Testis (tissue), 3 donors: Measurements from ENCODE around the gene CLPSL2. TPM values are rescaled to one million over a fixed set of nuclear protein-coding genes. Genes with fewer than 3 reads are reported as not detected.

ENCODE experiments used
- DNase-seq: peaks from one replicate; pipeline ENCODE4 v3.0.0-alpha.2; 2019
- H3K27ac ChIP-seq, 2 donors: fragments of 200-600 bp; sonication (generic); one replicate each; pipeline ENCODE4 v1.5.1; 2019
- H3K27me3 ChIP-seq: fragments of 200-600 bp; sonication (generic); one replicate; pipeline ENCODE4 v1.5.1; 2019
- H3K36me3 ChIP-seq: fragments of 200-600 bp; sonication (generic); one replicate; pipeline ENCODE4 v1.5.1; 2017; ENCODE audit warnings: low read depth; ENCODE audit errors: missing control alignments
- H3K4me1 ChIP-seq: fragments of 200-600 bp; sonication (generic); one replicate; pipeline ENCODE4 v1.5.1; 2019
- H3K4me3 ChIP-seq, 2 donors: fragments of 200-600 bp; sonication (generic); one replicate each; pipeline ENCODE4 v1.5.1; 2017 to 2019
- H3K9me3 ChIP-seq: fragments of 200-600 bp; sonication (generic); one replicate; pipeline ENCODE4 v1.5.1; 2017
- POLR2A ChIP-seq: fragments of 450-650 bp; IDR thresholded peaks from one replicate; pipeline ENCODE4 v1.6.1; 2017; ENCODE audit warnings: antibody characterized with exemption, mild to moderate bottlenecking, moderate library complexity
- WGBS, 2 donors: methylation state at CpG; one replicate each; pipeline ENCODE4 v1.1.5; 2018; 5-methylcytosine and 5-hydroxymethylcytosine counted together
- intact Hi-C: fragments of 100-400 bp; cut with DNase I; formaldehyde crosslinking; loops from one replicate; pipeline ENCODE4 v1.15.1; 2023; ENCODE audit warnings: low total_unique reads
- polyA plus RNA-seq: library from polyadenylated mRNA; stranded (reverse); fragments of 350-450 nt; fragmentation: Illumina TruSeq; extraction: RNeasy Lipid Tissue Mini Kit (QIAGEN cat#74804); gene quantifications from one replicate; pipeline ENCODE4 v1.2.3, GENCODE V29; 2014; ENCODE audit warnings: low read depth, low replicate concordance; ENCODE audit not compliant: insufficient read depth
- total RNA-seq, 2 donors: library from RNA; depleted of rRNA; stranded (reverse); fragments of >200 nt; gene quantifications; one replicate each; pipeline ENCODE4 v1.2.3, GENCODE V29; 2016
- TF ChIP-seq, protein P1 (sequence below), 3 experiments: fragments of 450-650 bp in 2 of 3; fragments of 200-600 bp in 1 of 3; sonication (generic) in 1 of 3; IDR thresholded peaks; one replicate each; pipeline ENCODE4 v1.5.1; 2016 to 2019; ENCODE audit warnings: antibody characterized with exemption in 3 of 3, mild to moderate bottlenecking in 2 of 3, moderate library complexity in 1 of 3

CLPSL2 gene
- total and polyA plus RNA-seq, 3 donors from 2014 or later = not detected

DNA sequence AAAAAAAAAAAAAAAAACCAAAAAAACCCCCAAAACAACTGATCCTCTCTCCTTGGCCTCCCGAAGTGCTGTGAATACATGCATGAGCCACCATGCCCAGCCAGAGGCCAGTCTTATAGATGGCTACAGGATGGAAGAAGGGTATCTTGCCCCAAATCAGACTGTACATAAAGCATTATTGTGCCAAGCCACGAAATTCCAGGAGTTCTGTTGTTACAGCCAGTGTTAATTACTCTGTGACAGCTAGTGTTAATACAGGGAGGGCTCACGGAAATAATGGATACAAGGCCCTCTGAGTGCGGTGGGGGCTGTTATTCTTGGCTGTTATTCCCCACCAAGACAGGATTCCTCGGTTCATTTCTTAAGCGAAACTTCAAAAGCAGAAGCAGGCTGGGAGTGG is 1.4 kb upstream of the CLPSL2 start:
- no peaks in the 10 kb centered on the region for H3K27me3 ChIP-seq
- TF ChIP-seq, protein P1, sequence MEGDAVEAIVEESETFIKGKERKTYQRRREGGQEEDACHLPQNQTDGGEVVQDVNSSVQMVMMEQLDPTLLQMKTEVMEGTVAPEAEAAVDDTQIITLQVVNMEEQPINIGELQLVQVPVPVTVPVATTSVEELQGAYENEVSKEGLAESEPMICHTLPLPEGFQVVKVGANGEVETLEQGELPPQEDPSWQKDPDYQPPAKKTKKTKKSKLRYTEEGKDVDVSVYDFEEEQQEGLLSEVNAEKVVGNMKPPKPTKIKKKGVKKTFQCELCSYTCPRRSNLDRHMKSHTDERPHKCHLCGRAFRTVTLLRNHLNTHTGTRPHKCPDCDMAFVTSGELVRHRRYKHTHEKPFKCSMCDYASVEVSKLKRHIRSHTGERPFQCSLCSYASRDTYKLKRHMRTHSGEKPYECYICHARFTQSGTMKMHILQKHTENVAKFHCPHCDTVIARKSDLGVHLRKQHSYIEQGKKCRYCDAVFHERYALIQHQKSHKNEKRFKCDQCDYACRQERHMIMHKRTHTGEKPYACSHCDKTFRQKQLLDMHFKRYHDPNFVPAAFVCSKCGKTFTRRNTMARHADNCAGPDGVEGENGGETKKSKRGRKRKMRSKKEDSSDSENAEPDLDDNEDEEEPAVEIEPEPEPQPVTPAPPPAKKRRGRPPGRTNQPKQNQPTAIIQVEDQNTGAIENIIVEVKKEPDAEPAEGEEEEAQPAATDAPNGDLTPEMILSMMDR (IDR thresholded peaks at IDR 0.05) = no peak
- TF ChIP-seq POLR2A = no peak
- 69 to 71% methylated on average over 6 of the region's 6 CpGs for WGBS, 2 donors
- H3K4me3 ChIP-seq = no peak overlapping the region
- peaks cover 5% of the 10 kb centered on the region for H3K4me1 ChIP-seq
- no peak for DNase-seq
- no peak overlapping the region for H3K27ac ChIP-seq
- no peaks in the 10 kb centered on the region for H3K9me3 ChIP-seq
- intact Hi-C loops = no loop called here
- H3K36me3 ChIP-seq = no peaks in the 10 kb centered on the region

DNA sequence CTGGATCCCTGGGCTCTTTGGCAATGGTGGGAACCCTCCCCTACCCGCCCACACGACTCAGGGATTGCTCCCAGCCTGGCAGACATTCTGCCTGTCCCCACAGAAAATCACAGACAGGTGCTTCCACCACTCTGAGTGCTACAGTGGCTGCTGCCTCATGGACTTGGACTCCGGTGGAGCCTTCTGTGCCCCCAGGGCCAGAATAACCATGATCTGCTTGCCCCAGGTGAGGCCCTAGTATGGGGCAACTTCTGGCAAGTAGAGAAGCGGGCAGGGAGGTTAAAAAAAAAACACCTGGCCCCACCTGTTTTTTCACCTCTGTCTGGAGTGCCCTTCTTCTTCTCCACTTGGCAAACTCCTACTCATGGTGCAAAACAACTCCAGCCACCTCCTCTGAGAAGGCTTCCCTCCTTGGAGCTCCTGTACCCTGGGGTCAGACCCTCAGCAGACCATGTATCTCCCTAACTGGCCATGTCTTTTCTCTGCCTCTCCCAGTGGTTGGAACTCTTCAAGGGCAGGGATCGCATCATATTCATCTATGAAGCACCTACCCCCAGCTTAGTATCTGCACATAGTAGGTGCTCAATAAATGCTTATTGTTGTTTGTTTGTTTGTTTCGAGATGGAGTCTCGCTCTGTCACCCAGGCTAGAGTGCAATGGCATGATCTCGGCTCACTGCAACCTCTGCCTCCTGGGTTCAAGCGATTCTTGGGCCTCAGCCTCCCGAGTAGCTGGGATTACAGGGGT is 1.1 kb downstream of the CLPSL2 start:
- intact Hi-C loops = no loop called here
- Histone ChIP-seq H3K9me3 (no peaks in the 10 kb centered on the region), H3K27ac (no peak overlapping the region), H3K36me3 (no peaks in the 10 kb centered on the region), H3K4me3 (no peak overlapping the region), H3K4me1 (peaks cover 5% of the 10 kb centered on the region), H3K27me3 (no peaks in the 10 kb centered on the region)
- WGBS, 2 donors = 75 to 85% methylated on average over 7 to 10 of the region's 10 CpGs
- TF ChIP-seq POLR2A = no peak
- TF ChIP-seq, protein P1 (IDR thresholded peaks at IDR 0.05) = no peak
- no peak for DNase-seq

DNA sequence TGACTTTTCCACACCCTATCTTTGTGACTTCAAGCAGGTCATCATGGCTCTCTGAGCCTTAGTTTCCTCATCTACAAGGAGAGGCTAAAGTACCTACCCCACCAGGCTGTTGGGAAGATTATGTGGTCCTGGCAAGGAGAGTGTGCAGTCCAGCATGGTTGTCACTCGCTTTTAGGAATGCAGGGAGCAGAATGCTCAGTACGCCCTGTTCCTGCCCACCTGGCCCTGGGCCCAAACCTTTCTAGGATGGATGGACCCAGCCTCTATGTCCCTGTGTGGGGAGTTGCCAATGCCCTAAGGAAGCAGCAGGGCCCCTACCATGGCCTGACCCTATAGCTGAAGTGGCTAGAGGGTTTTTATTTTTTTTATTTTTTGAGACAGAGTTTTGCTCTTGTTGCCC is 2.0 kb downstream of the CLPSL2 start:
- no peaks in the 10 kb centered on the region for H3K27me3 ChIP-seq
- H3K4me3 ChIP-seq = no peak overlapping the region
- H3K36me3 ChIP-seq = no peaks in the 10 kb centered on the region
- peaks cover 5% of the 10 kb centered on the region for H3K4me1 ChIP-seq
- H3K9me3 ChIP-seq = no peaks in the 10 kb centered on the region
- H3K27ac ChIP-seq = no peak overlapping the region
- TF ChIP-seq, protein P1 (IDR thresholded peaks at IDR 0.05) = no peak
- TF ChIP-seq POLR2A = no peak
- no peak for DNase-seq
- WGBS, 2 donors = 30 to 78% methylated on average over 2 of the region's 2 CpGs
- intact Hi-C loops = no loop called here

DNA sequence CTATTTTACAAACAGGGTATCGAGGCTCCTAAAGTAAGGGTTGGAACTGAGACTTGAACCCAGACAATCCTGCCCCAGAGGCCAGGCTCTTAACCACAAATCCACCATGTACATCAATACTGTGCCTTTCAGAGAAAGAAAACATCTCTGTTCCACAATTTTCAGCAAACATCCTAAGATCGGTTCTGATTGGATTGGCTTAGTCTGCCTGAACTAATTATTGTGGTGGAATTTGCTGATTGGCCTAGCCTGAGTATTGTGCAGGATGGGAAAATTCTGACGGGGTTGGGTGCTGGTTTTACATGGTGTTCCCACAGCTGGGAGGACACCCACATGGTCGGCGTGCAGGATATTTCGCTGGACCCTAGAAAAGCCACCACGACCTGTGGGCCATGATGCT is 4.3 kb downstream of the CLPSL2 start, which contains the start of gene CLPSL1:
TSS of gene CLPSL1 (plus strand) at position 301 of the 400 bp plus-strand sequence. CDS start at position 393, 92 bp downstream.
- no peaks in the 10 kb centered on the region for H3K9me3 ChIP-seq
- intact Hi-C loops = no loop called here
- WGBS, 2 donors = 85 to 86% methylated on average over 7 of the region's 7 CpGs

More for the DNA sequence above, 4.3 kb downstream of the CLPSL2 start, which contains the start of gene CLPSL1:
- peaks cover 5% of the 10 kb centered on the region for H3K4me1 ChIP-seq
- H3K4me3 ChIP-seq = no peak within 1 kb of the TSS
- TF ChIP-seq, protein P1 (IDR thresholded peaks at IDR 0.05) = no peak
- no peak for TF ChIP-seq POLR2A
- H3K27me3 ChIP-seq = no peaks in the 10 kb centered on the region
- no peaks in the 10 kb centered on the region for H3K36me3 ChIP-seq
- no peak within 1 kb of the TSS for H3K27ac ChIP-seq
- no peak for DNase-seq
